GM19023 (cell line): ENCODE results near the gene ZNF787.
"Not testable (repeated sequence)": the region's sequence is repeated elsewhere in the genome, so short reads cannot be mapped to it uniquely, and the experiment has no call there.

ENCODE experiments used
- ATAC-seq: cut with Tn5 transposase; IDR thresholded peaks from one replicate; pipeline ENCODE4 v1.9.1; 2021; ENCODE audit warnings: mild to moderate bottlenecking, moderate library complexity; ENCODE audit not compliant: unreplicated experiment

The ZNF787 gene

DNA sequence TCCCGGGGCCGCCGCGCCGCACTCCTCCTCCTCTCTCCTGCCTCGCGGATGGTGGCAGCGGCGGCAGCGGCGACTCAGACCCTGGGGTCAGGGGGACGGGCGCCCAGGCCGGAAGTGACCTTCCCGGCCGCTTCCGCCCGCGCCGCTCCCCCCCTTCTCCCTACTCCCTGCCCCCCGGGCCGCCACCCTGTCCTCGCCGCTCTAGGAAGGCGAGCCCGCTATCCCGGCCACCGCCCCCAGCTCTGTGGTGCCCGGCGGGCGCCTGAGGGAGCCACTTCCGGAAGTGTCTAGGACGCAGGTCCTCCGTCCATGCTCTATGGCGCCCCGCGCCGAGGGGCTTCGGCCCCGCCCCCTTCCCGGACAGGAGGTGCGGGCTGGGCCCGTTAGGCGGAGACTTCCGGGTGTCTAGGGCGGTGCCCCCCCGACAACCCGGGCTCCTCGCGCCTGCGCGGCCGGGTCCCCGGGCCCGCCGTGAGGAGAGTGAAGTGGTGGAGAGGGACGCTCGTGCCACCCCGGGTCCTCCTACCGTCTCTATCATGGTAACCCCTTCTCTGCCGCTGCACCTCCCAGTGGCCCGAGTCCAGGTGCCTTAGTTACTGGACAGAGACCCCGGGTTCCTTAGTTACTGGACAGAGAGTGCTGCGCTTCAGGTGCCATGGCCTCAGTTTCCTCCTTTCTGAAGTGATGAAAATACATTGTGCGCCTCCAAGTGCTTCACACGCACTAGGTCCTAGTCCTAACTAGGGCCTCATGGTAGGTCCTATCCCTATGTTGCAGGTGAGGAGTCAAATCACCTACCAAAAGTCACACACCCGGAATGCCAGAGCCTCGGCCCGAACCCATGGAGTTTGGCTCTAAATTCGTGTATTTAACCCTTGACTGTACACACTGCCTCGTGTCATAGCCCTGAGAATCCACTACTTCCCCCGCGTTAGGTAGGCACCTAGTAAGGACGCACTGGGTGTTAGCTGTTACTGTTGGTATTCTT lies at the start of gene ZNF787:
Gene ZNF787, minus strand, starts transcription at position 116 of the 988 bp plus-strand sequence. CDS start 18,078 bp downstream, outside the sequence.
- ATAC-seq, result peak; percentile 83

DNA sequence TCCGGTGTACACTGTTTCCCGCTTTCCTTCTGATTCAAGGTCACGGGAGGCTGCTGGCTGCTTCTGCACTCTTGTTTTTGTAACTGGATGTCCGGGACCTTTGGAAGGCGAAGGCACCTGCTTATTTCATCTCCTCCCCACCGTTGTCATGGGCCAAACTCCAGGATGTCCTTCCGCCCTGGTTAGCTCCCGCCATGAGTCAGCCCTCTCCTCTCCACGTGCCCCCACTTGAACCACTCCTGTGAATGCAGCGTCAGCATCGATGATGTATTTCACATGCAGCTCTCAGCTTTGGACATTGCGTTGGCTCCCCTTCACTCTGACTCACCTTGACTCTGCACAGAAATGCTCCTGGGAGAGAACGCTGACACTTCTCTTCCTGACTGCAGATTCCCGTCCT lies 49.2 kb upstream of the ZNF787 start:
- no peak for ATAC-seq

DNA sequence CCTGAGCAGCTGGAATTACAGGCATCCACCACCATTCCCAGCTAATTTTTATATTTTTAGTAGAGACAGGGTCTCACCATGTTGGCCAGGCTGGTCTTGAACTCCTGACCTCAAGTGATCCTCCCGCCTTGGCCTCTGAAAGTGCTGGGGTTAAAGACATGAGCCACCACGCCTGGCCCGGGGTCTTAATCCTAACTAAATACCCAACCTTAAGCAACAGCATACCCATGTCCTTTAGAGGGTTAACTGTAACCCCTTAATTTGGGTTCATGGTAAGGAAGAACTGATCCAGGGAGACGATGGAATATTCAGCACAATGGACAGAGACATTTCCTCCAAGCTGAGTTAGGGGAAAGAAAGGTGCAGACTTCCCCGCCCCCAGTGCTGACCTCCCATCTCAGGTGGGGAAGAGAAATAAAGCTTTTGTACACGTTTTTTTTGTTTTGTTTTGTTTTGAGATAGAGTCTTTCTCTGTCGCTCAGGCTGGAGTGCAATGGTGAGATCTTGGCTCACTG lies 46.0 kb upstream of the ZNF787 start:
- ATAC-seq, result no peak

DNA sequence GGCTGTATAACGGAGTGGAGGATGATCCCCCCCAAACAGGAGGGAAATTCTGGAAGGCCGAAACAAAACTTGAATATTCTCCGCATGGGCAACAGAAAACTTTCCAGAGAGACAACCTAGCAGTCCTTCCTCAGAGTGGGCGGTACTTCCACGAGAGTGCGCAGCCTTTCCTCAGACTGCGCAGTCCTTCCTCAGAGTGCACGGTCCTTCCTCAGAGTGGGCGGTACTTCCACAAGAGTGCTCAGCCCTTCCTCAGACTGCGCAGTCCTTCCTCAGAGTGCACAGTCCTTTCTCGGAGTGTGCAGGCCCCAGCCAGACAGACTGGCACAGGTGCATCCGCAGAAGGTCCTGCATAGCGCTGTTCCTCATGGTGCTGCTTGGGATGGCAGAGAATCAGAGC lies 42.0 kb upstream of the ZNF787 start:
- ATAC-seq, result no peak

DNA sequence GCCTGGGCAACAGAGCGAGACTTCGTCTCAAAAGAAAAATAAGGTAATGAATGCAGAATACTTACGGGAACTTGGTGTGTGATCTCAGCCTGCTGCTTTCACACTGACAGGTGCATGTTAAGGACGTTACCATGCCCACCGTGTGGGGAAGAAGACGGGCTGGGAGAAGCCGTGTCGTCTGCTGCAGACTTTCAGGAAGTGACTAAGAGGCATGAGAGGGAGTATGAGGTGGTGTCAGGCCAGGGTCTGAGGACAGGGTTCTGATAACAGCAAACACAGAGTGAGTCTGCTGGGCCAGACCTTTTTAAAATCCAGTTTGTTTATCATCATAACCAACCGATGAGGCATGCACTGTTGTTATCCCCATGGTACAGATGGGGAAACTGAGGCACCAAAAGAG lies 41.2 kb upstream of the ZNF787 start:
- no peak for ATAC-seq

GRCh38 chr19:56161534-56161933 lies 40.4 kb upstream of the ZNF787 start:
- no peak for ATAC-seq

DNA sequence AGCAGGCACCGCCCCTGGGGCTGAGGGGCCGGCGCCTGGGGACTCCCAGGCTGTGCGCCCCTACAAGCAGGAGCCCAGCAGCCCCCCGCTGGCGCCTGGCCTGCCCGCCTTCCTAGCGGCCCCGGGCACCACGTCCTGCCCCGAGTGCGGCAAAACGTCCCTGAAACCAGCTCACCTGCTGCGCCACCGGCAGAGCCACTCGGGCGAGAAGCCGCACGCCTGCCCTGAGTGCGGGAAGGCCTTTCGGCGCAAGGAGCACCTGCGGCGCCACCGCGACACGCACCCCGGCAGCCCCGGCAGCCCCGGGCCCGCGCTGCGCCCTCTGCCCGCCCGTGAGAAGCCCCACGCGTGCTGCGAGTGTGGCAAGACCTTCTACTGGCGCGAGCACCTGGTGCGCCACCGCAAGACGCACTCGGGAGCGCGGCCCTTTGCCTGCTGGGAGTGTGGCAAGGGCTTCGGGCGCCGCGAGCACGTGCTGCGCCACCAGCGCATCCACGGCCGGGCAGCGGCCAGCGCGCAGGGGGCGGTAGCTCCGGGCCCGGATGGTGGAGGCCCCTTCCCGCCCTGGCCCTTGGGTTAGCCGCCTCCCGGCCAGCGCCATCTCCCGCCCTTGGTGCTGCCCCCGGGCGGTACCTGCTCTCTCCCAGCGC lies 38.7 kb upstream of the ZNF787 start:
- ATAC-seq, result no peak

DNA sequence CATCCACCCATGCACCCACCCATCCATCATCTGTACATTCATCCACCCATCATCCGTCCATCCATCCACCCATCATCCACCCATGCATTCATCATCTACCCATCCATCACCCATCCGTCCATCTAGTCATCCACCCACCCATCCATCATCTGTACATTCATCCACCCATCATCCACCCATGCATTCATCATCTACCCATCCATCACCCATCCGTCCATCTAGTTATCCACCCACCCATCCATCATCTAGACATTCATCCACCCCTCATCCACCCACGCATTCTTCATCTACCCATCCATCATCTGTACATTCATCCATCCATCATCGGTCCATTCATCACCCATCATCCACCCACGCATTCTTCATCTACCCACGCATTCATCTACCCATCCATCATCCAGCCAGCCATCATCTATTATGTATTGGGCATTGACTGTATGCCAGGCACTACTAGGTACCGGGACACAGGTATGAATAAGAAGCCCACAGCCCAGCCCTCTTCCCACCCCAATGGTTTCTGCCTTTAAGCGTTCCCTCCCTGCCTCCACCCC lies 38.0 kb upstream of the ZNF787 start:
- ATAC-seq, result no peak

DNA sequence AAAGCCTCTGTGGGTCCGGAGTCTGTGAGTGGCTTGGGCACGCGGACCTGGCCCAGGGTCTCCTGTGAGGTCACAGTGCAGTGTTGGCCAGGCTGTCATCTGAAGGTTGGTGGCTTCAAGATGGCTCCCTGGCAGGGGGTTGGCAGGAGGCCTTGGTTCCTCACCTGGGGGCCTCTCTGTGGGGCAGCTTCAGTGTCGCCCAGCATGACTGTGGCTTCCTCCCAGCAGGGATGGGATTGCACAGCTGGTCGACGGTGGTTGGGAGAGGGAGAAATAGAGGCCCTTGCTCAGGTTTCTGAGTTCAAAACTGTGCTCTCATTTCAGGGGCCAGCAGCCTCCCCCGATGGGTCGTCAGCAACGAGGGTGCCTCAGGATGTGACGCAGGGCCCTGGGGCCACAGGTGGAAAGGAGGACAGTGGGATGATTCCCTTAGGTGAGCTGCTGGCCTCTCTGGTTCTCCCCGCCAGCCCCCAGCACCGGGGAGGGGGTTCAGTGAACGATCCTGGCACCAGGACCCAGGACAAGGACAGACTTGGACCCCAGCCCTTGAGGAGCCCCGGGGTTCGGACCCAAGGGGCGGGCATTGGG lies 37.2 kb upstream of the ZNF787 start:
- no peak for ATAC-seq

GRCh38 chr19:56156768-56157167 lies 35.7 kb upstream of the ZNF787 start:
- no peak for ATAC-seq

DNA sequence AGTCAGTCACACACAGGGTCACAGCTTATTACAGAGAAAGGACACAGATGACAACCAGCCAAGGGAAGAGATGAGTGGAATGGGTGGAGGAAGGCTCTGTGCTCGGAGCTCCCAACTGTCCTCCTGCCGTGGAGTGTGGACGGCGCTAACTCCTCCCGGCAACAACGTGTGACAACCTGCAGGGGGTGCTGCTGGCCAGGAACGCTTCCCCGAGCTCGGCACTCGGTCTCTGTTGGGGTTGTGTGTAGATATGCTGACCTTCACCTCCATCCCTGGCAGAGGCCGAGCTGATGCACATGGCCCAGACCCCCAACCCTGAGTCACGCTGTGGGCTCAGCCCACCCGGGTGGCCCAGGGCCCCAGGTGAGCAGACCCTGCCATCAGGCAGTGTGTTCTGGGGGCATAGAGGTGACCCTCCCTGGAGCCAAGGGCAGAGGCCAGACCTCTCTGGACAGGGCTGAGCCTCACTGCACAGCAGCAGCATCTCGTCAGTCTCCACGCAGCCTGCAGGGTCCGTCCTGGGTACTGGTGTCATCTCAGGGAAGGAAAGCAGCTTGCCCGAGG lies 34.1 kb upstream of the ZNF787 start:
- ATAC-seq, result no peak

DNA sequence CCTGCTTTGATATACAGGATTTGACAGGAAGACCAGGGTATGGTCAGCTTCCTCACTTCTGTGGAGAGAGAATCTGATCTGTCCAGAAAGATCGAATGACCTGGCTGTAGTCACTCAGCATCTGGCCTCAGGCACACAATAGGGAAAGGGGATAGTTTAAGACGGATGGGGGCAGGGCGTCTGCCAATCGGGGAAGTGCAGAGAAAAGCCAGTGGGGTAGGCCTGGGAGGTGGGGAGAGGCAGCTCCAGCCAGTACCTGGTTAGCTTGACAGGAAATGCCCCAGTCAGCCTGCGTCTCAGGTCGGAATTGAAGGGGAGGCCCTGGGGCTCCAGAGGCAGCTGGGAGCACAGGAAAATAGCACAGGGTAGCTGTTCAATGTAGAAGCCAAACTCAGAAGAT lies 32.4 kb upstream of the ZNF787 start:
- no peak for ATAC-seq

GRCh38 chr19:56152644-56153043 lies 31.5 kb upstream of the ZNF787 start:
- ATAC-seq, result no peak

- ATAC-seq, result no peak
Observed at GRCh38 chr19:56150358-56150757, 29.3 kb upstream of the ZNF787 start.

- ATAC-seq, result no peak
Observed at GRCh38 chr19:56149656-56150038, 28.6 kb upstream of the ZNF787 start.

DNA sequence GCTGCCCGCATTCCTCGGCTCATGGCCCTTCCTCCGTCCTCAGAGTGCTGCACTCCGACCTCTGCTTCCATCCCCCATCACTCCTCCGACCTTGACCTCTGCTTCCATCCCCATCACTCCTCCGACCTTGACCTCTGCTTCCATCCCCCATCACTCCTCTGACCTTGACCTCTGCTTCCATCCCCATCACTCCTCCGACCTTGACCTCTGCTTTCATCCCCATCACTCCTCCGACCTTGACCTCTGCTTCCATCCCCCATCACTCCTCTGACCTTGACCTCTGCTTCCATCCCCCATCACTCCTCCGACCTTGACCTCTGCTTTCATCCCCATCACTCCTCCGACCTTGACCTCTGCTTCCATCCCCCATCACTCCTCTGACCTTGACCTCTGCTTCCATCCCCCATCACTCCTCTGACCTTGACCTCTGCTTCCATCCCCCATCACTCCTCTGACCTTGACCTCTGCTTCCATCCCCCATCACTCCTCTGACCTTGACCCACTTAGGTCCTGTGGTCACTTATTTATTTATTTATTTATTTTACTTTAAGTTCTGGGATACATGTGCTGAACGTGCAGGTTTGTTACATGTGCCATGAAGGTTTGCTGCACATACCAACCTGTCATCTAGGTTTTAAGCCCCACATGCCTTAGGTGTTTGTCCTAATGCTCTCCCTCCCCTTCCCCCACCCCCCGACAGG lies 28.0 kb upstream of the ZNF787 start:
- not testable (repeated sequence) for ATAC-seq

GRCh38 chr19:56148096-56148495 lies 27.0 kb upstream of the ZNF787 start:
- ATAC-seq, result no peak

GRCh38 chr19:56147307-56147706 lies 26.2 kb upstream of the ZNF787 start:
- ATAC-seq, result no peak

- ATAC-seq, result no peak
Observed at GRCh38 chr19:56146904-56147303, 25.8 kb upstream of the ZNF787 start.

- ATAC-seq, result no peak
Observed at GRCh38 chr19:56145698-56146097, 24.6 kb upstream of the ZNF787 start.
